Peyer's patch (tissue), 4 donors: ENCODE measurements around the gene LRIG1. TPM values are rescaled to one million over a fixed set of nuclear protein-coding genes. Genes with fewer than 3 reads are reported as not detected.

Experiments used
- DNase-seq, 3 donors: peaks; one replicate each; pipeline ENCODE4 v3.0.0-alpha.2; 2017 to 2019
- H3K27ac ChIP-seq, 4 donors: fragments of 200-600 bp; sonication (generic); one replicate each; pipeline ENCODE4 v1.5.1; 2016 to 2019
- H3K27me3 ChIP-seq, 2 donors: fragments of 200-600 bp; sonication (generic); one replicate each; pipeline ENCODE4 v1.5.1; 2019
- H3K36me3 ChIP-seq, 3 donors: fragments of 200-600 bp; sonication (generic); one replicate each; pipeline ENCODE4 v1.5.1; 2016 to 2019
- H3K4me1 ChIP-seq, 4 donors: fragments of 200-600 bp; sonication (generic); one replicate each; pipeline ENCODE4 v1.5.1; 2016 to 2019
- H3K4me3 ChIP-seq, 4 donors: fragments of 200-600 bp; sonication (generic); 1 replicate in 3 of 4; 2 replicates in 1 of 4; pipeline ENCODE4 v1.5.1; 2016 to 2019; ENCODE audit warnings: mild to moderate bottlenecking in 1 of 4
- H3K9me3 ChIP-seq, 4 donors: fragments of 200-600 bp; sonication (generic); one replicate each; pipeline ENCODE4 v1.5.1; 2016 to 2019; ENCODE audit warnings: mild to moderate bottlenecking in 1 of 4
- CTCF ChIP-seq, 6 experiments: fragments of 450-650 bp in 4 of 6; fragments of 200-600 bp in 2 of 6; sonication (generic) in 1 of 6; IDR thresholded peaks; one replicate each; pipeline ENCODE4 v1.5.1; 2017 to 2019; ENCODE audit warnings: antibody characterized with exemption in 6 of 6, mild to moderate bottlenecking in 3 of 6, moderate library complexity in 1 of 6
- POLR2A ChIP-seq, 2 donors: fragments of 450-650 bp; IDR thresholded peaks; one replicate each; pipeline ENCODE4 v1.5.1; 2017; ENCODE audit warnings: antibody characterized with exemption in 2 of 2, mild to moderate bottlenecking in 2 of 2, moderate library complexity in 2 of 2
- total RNA-seq, 4 donors: library from RNA; depleted of rRNA; stranded (reverse); fragments of >200 nt; gene quantifications; one replicate each; pipeline ENCODE4 v1.1.0, GENCODE V29; 2016

The LRIG1 gene
- total RNA-seq, 4 donors from 2014 or later: 28.5 to 65.2 (median 59.2) TPM

- DNase-seq: peak in 2 of 3 donors; percentile 40 to 69
- no peak overlapping the region for H3K4me3 ChIP-seq
- H3K4me1 ChIP-seq: peaks cover 0 to 80% (median 9%) of the 10 kb centered on the region in 4 donors
- TF ChIP-seq POLR2A (IDR thresholded peaks at IDR 0.05) (no peak), CTCF (IDR thresholded peaks at IDR 0.05) (no peak)
- H3K9me3 ChIP-seq: no peaks in the 10 kb centered on the region
- no peaks in the 10 kb centered on the region for H3K36me3 ChIP-seq
- peak overlapping the region; percentile 11 to 67 (median 35) for H3K27ac ChIP-seq
- H3K27me3 ChIP-seq: no peaks in the 10 kb centered on the region
Observed at GRCh38 chr3:66490214-66490613, 10.6 kb downstream of the LRIG1 start.

- no peak overlapping the region for H3K4me3 ChIP-seq
- H3K9me3 ChIP-seq: no peaks in the 10 kb centered on the region
- no peaks in the 10 kb centered on the region for H3K27me3 ChIP-seq
- no peak for TF ChIP-seq CTCF (IDR thresholded peaks at IDR 0.05)
- no peak for TF ChIP-seq POLR2A (IDR thresholded peaks at IDR 0.05)
- DNase-seq: no peak
- H3K36me3 ChIP-seq: no peaks in the 10 kb centered on the region
- peaks cover 0 to 80% (median 9%) of the 10 kb centered on the region in 4 donors for H3K4me1 ChIP-seq
- H3K27ac ChIP-seq: peak overlapping the region; percentile 11 to 67 (median 35)
Observed at GRCh38 chr3:66489581-66489980, 11.2 kb downstream of the LRIG1 start.

GRCh38 chr3:66489115-66489514 is 11.7 kb downstream of the LRIG1 start:
- Histone ChIP-seq H3K4me1 (peaks cover 0 to 82% (median 10%) of the 10 kb centered on the region in 4 donors), H3K27ac (peak overlapping the region; percentile 11 to 67 (median 35)), H3K4me3 (no peak overlapping the region), H3K36me3 (no peaks in the 10 kb centered on the region), H3K27me3 (no peaks in the 10 kb centered on the region), H3K9me3 (no peaks in the 10 kb centered on the region)
- TF ChIP-seq POLR2A (IDR thresholded peaks at IDR 0.05): no peak
- TF ChIP-seq CTCF (IDR thresholded peaks at IDR 0.05): no peak
- no peak for DNase-seq

GRCh38 chr3:66488492-66488891 is 12.3 kb downstream of the LRIG1 start:
- TF ChIP-seq POLR2A (IDR thresholded peaks at IDR 0.05) (no peak), CTCF (IDR thresholded peaks at IDR 0.05) (no peak)
- peaks cover 0 to 82% (median 14%) of the 10 kb centered on the region in 4 donors for H3K4me1 ChIP-seq
- H3K27me3 ChIP-seq: no peaks in the 10 kb centered on the region
- H3K36me3 ChIP-seq: no peaks in the 10 kb centered on the region
- DNase-seq: no peak
- H3K27ac ChIP-seq: peak overlapping the region in 3 of 4 donors; percentile 34 to 67 (median 43)
- H3K4me3 ChIP-seq: no peak overlapping the region
- no peaks in the 10 kb centered on the region for H3K9me3 ChIP-seq

DNA sequence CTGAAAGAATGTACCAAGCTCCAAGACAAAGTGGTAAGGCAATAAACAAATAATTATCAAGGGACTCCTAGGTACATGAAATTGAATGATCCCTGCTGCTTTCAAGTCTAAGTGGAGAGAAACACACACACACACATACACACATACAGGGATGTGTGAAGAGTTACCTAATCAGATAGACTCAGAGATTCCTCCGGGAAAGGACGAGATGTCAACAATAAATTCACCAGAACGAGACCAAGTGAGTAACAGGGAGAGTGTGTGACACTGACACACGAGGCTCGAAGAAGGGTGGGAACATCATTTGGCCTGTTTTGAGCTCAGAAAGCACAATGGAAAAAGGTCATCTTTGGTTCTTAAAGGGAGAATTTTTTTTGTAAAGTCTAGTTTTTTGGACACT is 13.4 kb downstream of the LRIG1 start:
- Histone ChIP-seq H3K4me3 (no peak overlapping the region), H3K36me3 (no peaks in the 10 kb centered on the region), H3K27ac (peak overlapping the region in 2 of 4 donors; percentile 36 to 67), H3K4me1 (peaks cover 0 to 82% (median 18%) of the 10 kb centered on the region in 4 donors), H3K9me3 (no peaks in the 10 kb centered on the region), H3K27me3 (no peaks in the 10 kb centered on the region)
- TF ChIP-seq CTCF (IDR thresholded peaks at IDR 0.05) (no peak), POLR2A (IDR thresholded peaks at IDR 0.05) (no peak)
- no peak for DNase-seq

GRCh38 chr3:66486646-66487045 is 14.2 kb downstream of the LRIG1 start:
- Histone ChIP-seq H3K27me3 (no peaks in the 10 kb centered on the region), H3K27ac (peak overlapping the region; percentile 35 to 67 (median 47)), H3K4me1 (peaks cover 0 to 82% (median 22%) of the 10 kb centered on the region in 4 donors), H3K36me3 (no peaks in the 10 kb centered on the region), H3K4me3 (no peak overlapping the region), H3K9me3 (no peaks in the 10 kb centered on the region)
- no peak for DNase-seq
- TF ChIP-seq POLR2A (IDR thresholded peaks at IDR 0.05): no peak
- TF ChIP-seq CTCF (IDR thresholded peaks at IDR 0.05): no peak
